ENCODE results near the gene CACTIN.
"Not testable (repeated sequence)": the region's sequence is repeated elsewhere in the genome, so short reads cannot be mapped to it uniquely, and the experiment has no call there.

Gene CACTIN

DNA sequence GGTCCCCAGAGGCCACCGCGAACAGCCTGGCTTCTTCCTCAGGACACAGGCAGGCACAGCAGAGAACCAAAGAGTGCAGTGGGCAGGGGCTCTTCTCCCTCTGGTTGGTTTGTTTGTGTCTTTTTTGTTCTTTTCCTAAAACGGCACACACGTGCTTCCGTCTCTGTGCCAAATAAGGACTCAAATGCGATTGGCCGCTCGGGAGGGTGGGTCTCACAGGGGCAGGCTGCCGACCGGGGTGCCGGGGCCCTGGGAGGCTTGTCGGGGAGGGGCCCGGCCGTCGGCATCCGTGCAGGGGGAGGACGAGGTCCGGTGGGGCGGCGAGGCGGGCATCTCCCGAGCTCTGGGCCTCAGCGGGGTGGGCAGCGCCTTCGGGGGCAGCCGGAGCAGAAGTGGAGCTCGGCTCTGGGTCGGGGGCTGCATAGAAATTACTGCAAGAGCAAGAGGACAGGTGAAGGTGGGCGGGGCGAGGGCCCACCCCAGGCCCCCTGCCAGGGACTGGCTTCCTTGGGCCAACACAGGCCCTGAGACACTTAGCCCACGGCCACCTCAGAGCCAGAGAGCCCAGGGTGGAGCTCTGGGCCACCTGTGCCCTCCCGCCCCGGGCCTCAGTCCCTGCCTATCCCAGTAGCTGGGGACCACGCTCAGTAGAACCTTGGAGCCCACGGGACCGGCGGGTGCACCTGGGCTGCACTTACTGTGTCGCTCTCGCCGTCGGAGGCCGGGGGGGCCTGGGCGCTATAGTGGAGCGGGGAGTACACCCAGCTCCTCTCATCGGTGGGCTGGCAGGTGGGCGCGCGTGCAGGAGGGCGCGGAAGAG is 6.4 kb upstream of the CACTIN start:
- ChIA-PET CTCF (interaction anchor here (0.8 kb wide), 1 partner anchor 56 kb away, joined by 3 read pairs; no protein-coding TSS in a partner anchor), POLR2A (no interaction called here)
- Histone ChIP-seq H3K9me3 (ENCODE audit: control extremely low read depth in 1 of 5, control insufficient read depth in 4 of 5, insufficient read depth in 2 of 5, low read depth in 1 of 5, low read length in 4 of 5) (no peaks in the 10 kb centered on the region), H3K36me3 (ENCODE audit: control insufficient read depth in 4 of 4, insufficient read depth in 4 of 4, low read length in 3 of 4) (peaks cover 0 to 33% (median 17%) of the 10 kb centered on the region in 4 experiments), H3K4me1 (ENCODE audit: control extremely low read depth in 1 of 4, control insufficient read depth in 4 of 4, insufficient read depth in 4 of 4, low read length in 3 of 4) (no peaks in the 10 kb centered on the region), H3K27ac (ENCODE audit: insufficient read depth in 1 of 2, low read depth in 1 of 2, low read length in 2 of 2, poor library complexity in 1 of 2, severe bottlenecking in 2 of 2) (no peak overlapping the region), H3K4me3 (ENCODE audit: control insufficient read depth in 1 of 7, extremely low read depth in 1 of 7, insufficient read depth in 4 of 7, low read depth in 2 of 7, low read length in 6 of 7) (no peak overlapping the region), H3K27me3 (replicated peaks in 2 of 5; ENCODE audit: control insufficient read depth in 4 of 5, insufficient read depth in 5 of 5, low read length in 4 of 5) (no peaks in the 10 kb centered on the region)
- 96% methylated on average over 32 of the region's 50 CpGs for WGBS (ENCODE audit: insufficient coverage)
- DNase-seq = no peak

GRCh38 chr19:3632098-3632497 is 5.5 kb upstream of the CACTIN start:
- no peaks in the 10 kb centered on the region for H3K9me3 ChIP-seq (ENCODE audit: control extremely low read depth in 1 of 5, control insufficient read depth in 4 of 5, insufficient read depth in 2 of 5, low read depth in 1 of 5, low read length in 4 of 5)
- ChIA-PET CTCF (no interaction called here), POLR2A (no interaction called here)
- peaks cover 0 to 3% (median 0%) of the 10 kb centered on the region in 4 experiments for H3K4me1 ChIP-seq (ENCODE audit: control extremely low read depth in 1 of 4, control insufficient read depth in 4 of 4, insufficient read depth in 4 of 4, low read length in 3 of 4)
- H3K36me3 ChIP-seq (ENCODE audit: control insufficient read depth in 4 of 4, insufficient read depth in 4 of 4, low read length in 3 of 4) = peaks cover 0 to 26% (median 16%) of the 10 kb centered on the region in 4 experiments
- H3K4me3 ChIP-seq (ENCODE audit: control insufficient read depth in 1 of 7, extremely low read depth in 1 of 7, insufficient read depth in 4 of 7, low read depth in 2 of 7, low read length in 6 of 7) = no peak overlapping the region
- no peak for DNase-seq
- no peak overlapping the region for H3K27ac ChIP-seq (ENCODE audit: insufficient read depth in 1 of 2, low read depth in 1 of 2, low read length in 2 of 2, poor library complexity in 1 of 2, severe bottlenecking in 2 of 2)
- 93% methylated on average over 16 of the region's 16 CpGs for WGBS (ENCODE audit: insufficient coverage)
- H3K27me3 ChIP-seq (replicated peaks in 2 of 5; ENCODE audit: control insufficient read depth in 4 of 5, insufficient read depth in 5 of 5, low read length in 4 of 5) = no peaks in the 10 kb centered on the region

- no peaks in the 10 kb centered on the region for H3K9me3 ChIP-seq (ENCODE audit: control extremely low read depth in 1 of 5, control insufficient read depth in 4 of 5, insufficient read depth in 2 of 5, low read depth in 1 of 5, low read length in 4 of 5)
- WGBS (ENCODE audit: insufficient coverage) = 92% methylated on average over 33 of the region's 43 CpGs
- no peak for DNase-seq
- CTCF ChIA-PET = no interaction called here
- no peaks in the 10 kb centered on the region for H3K27me3 ChIP-seq (replicated peaks in 2 of 5; ENCODE audit: control insufficient read depth in 4 of 5, insufficient read depth in 5 of 5, low read length in 4 of 5)
- peaks cover 0 to 5% (median 1%) of the 10 kb centered on the region in 4 experiments for H3K4me1 ChIP-seq (ENCODE audit: control extremely low read depth in 1 of 4, control insufficient read depth in 4 of 4, insufficient read depth in 4 of 4, low read length in 3 of 4)
- POLR2A ChIA-PET = no interaction called here
- no peak overlapping the region for H3K27ac ChIP-seq (ENCODE audit: insufficient read depth in 1 of 2, low read depth in 1 of 2, low read length in 2 of 2, poor library complexity in 1 of 2, severe bottlenecking in 2 of 2)
- H3K36me3 ChIP-seq (ENCODE audit: control insufficient read depth in 4 of 4, insufficient read depth in 4 of 4, low read length in 3 of 4) = peaks cover 0 to 19% (median 11%) of the 10 kb centered on the region in 4 experiments
- H3K4me3 ChIP-seq (ENCODE audit: control insufficient read depth in 1 of 7, extremely low read depth in 1 of 7, insufficient read depth in 4 of 7, low read depth in 2 of 7, low read length in 6 of 7) = no peak overlapping the region
These were observed 4.7 kb upstream of the CACTIN start for GRCh38 chr19:3631053-3631861.

GRCh38 chr19:3628766-3629165 is 2.2 kb upstream of the CACTIN start:
- H3K27ac ChIP-seq (ENCODE audit: insufficient read depth in 1 of 2, low read depth in 1 of 2, low read length in 2 of 2, poor library complexity in 1 of 2, severe bottlenecking in 2 of 2); H3K9me3 ChIP-seq (ENCODE audit: control extremely low read depth in 1 of 5, control insufficient read depth in 4 of 5, insufficient read depth in 2 of 5, low read depth in 1 of 5, low read length in 4 of 5); H3K27me3 ChIP-seq (replicated peaks in 2 of 5; ENCODE audit: control insufficient read depth in 4 of 5, insufficient read depth in 5 of 5, low read length in 4 of 5); H3K4me3 ChIP-seq (ENCODE audit: control insufficient read depth in 1 of 7, extremely low read depth in 1 of 7, insufficient read depth in 4 of 7, low read depth in 2 of 7, low read length in 6 of 7); DNase-seq; CTCF ChIA-PET: not testable (repeated sequence)
- Histone ChIP-seq H3K4me1 (ENCODE audit: control extremely low read depth in 1 of 4, control insufficient read depth in 4 of 4, insufficient read depth in 4 of 4, low read length in 3 of 4) (peaks cover 5 to 23% (median 20%) of the 10 kb centered on the region in 4 experiments), H3K36me3 (ENCODE audit: control insufficient read depth in 4 of 4, insufficient read depth in 4 of 4, low read length in 3 of 4) (peaks cover 0 to 19% (median 11%) of the 10 kb centered on the region in 4 experiments)
- POLR2A ChIA-PET = interaction anchor here (0.6 to 0.7 kb wide), 2 partner anchors 88 to 488 kb away, joined by 3 to 11 read pairs; no protein-coding TSS in a partner anchor
- 90% methylated on average over 8 of the region's 9 CpGs for WGBS (ENCODE audit: insufficient coverage)

DNA sequence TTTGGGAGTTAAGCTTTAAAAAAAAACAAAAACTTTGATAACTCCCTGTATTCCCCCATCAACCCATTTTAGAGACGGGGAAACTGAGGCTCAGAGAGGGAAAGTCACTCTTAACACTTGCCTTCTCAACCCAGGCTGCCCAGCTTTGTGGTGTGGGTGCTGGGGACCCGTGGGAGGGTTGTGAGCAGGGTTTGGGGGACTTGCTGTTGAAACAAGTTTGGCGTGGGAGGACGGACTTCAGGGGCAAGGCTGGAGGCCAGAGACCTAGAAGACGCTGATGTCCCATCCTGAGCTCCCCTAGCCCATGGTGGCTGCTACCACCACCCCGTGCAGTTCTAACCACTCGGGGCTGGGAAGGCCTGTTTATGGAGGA is 747 bp upstream of the CACTIN start:
- no peak overlapping the region for H3K27ac ChIP-seq (ENCODE audit: insufficient read depth in 1 of 2, low read depth in 1 of 2, low read length in 2 of 2, poor library complexity in 1 of 2, severe bottlenecking in 2 of 2)

DNA sequence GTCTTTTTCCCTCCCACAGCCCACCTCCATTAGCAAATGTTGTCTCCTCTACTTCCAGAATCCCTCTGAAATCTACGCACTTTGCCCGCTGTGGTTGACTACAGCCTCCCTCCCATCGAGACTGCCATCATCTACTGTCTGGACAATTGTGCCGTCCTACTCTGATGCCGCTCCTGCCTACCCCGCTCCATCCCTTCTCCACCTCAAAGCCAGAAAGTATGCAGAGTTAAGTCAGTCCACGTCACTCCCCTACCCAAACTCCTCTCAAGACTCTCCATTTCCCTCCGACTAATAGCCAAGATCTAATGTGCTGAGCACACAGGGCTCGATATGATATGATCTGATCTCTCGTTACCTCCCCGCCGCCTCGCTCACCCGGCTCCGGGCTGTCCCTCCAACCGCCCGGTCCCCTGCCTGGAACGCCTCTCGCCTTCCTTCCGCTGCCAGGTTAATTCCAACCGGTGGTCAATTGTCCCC is 556 bp downstream of the CACTIN start:
- H3K4me3 ChIP-seq (ENCODE audit: control insufficient read depth in 1 of 7, extremely low read depth in 1 of 7, insufficient read depth in 4 of 7, low read depth in 2 of 7, low read length in 6 of 7) = peak overlapping the region; percentile 82 to 100 (median 94)
- CTCF ChIA-PET = interaction anchor here (1.3 to 2.7 kb wide), 2 partner anchors 33 to 40 kb away, joined by 4 to 13 read pairs; partner anchors contain the start of gene GIPC3
- POLR2A ChIA-PET = no interaction called here
- 2% methylated on average over 21 of the region's 21 CpGs for WGBS (ENCODE audit: insufficient coverage)
- H3K27ac ChIP-seq (ENCODE audit: insufficient read depth in 1 of 2, low read depth in 1 of 2, low read length in 2 of 2, poor library complexity in 1 of 2, severe bottlenecking in 2 of 2) = peak overlapping the region; percentile 87 to 92
- peaks cover 5 to 23% (median 20%) of the 10 kb centered on the region in 4 experiments for H3K4me1 ChIP-seq (ENCODE audit: control extremely low read depth in 1 of 4, control insufficient read depth in 4 of 4, insufficient read depth in 4 of 4, low read length in 3 of 4)
- DNase-seq = no peak
- H3K27me3 ChIP-seq (replicated peaks in 2 of 5; ENCODE audit: control insufficient read depth in 4 of 5, insufficient read depth in 5 of 5, low read length in 4 of 5) = no peaks in the 10 kb centered on the region
- peaks cover 0 to 24% (median 16%) of the 10 kb centered on the region in 4 experiments for H3K36me3 ChIP-seq (ENCODE audit: control insufficient read depth in 4 of 4, insufficient read depth in 4 of 4, low read length in 3 of 4)
- H3K9me3 ChIP-seq (ENCODE audit: control extremely low read depth in 1 of 5, control insufficient read depth in 4 of 5, insufficient read depth in 2 of 5, low read depth in 1 of 5, low read length in 4 of 5) = no peaks in the 10 kb centered on the region

More for the DNA sequence above, 747 bp upstream of the CACTIN start:
- CTCF ChIA-PET = interaction anchor here (0.7 kb wide), 1 partner anchor 85 kb away, joined by 3 read pairs; no protein-coding TSS in a partner anchor
- peak overlapping the region in 3 of 7 experiments; percentile 32 to 100 (median 99) for H3K4me3 ChIP-seq (ENCODE audit: control insufficient read depth in 1 of 7, extremely low read depth in 1 of 7, insufficient read depth in 4 of 7, low read depth in 2 of 7, low read length in 6 of 7)
- no peaks in the 10 kb centered on the region for H3K27me3 ChIP-seq (replicated peaks in 2 of 5; ENCODE audit: control insufficient read depth in 4 of 5, insufficient read depth in 5 of 5, low read length in 4 of 5)
- peaks cover 0 to 24% (median 12%) of the 10 kb centered on the region in 4 experiments for H3K36me3 ChIP-seq (ENCODE audit: control insufficient read depth in 4 of 4, insufficient read depth in 4 of 4, low read length in 3 of 4)
- H3K9me3 ChIP-seq (ENCODE audit: control extremely low read depth in 1 of 5, control insufficient read depth in 4 of 5, insufficient read depth in 2 of 5, low read depth in 1 of 5, low read length in 4 of 5) = no peaks in the 10 kb centered on the region
- 79% methylated on average over 2 of the region's 7 CpGs for WGBS (ENCODE audit: insufficient coverage)
- peaks cover 5 to 23% (median 20%) of the 10 kb centered on the region in 4 experiments for H3K4me1 ChIP-seq (ENCODE audit: control extremely low read depth in 1 of 4, control insufficient read depth in 4 of 4, insufficient read depth in 4 of 4, low read length in 3 of 4)
- POLR2A ChIA-PET = no interaction called here
- no peak for DNase-seq
